CD14-positive monocyte (primary cell): Measurements from ENCODE around the gene KCNQ1. TPM values are rescaled to one million over a fixed set of nuclear protein-coding genes. Genes with fewer than 3 reads are reported as not detected.
A peak's percentile ranks its signal among the peaks of the same experiment; 100 is the strongest.

ENCODE experiments used
- DNase-seq, 3 donors: peaks; one replicate each; pipeline ENCODE4 v3.0.0-alpha.2; 2011 to 2022
- H2AFZ ChIP-seq: 2 replicates; pipeline ENCODE4 v1.6.0; 2012; ENCODE audit warnings: mild to moderate bottlenecking, low read depth, low read length, inconsistent platforms; ENCODE audit not compliant: insufficient read depth, poor library complexity, severe bottlenecking
- H3K27ac ChIP-seq, 2 donors: 1 replicate in 1 of 2; 2 replicates in 1 of 2; pipeline ENCODE4 v1.5.1; 2012 to 2013; ENCODE audit warnings: low read length in 2 of 2, control low read depth in 1 of 2, inconsistent platforms in 1 of 2, low read depth in 1 of 2, mild to moderate bottlenecking in 1 of 2
- H3K27me3 ChIP-seq, 2 donors: one replicate each; pipeline versions ENCODE4 v1.6.0 to v1.6.1; 2011 to 2013; ENCODE audit warnings: low read length in 2 of 2; ENCODE audit not compliant: control insufficient read depth in 2 of 2, insufficient read depth in 2 of 2
- H3K36me3 ChIP-seq, 2 donors: replicated peaks in 1 of 2; 1 replicate in 1 of 2; 2 replicates in 1 of 2; pipeline versions ENCODE4 v1.5.1 to v1.6.1; 2012 to 2013; ENCODE audit warnings: low read length in 2 of 2, control low read depth in 1 of 2, inconsistent platforms in 1 of 2, mild to moderate bottlenecking in 1 of 2; ENCODE audit not compliant: insufficient read depth in 2 of 2, control insufficient read depth in 1 of 2
- H3K4me1 ChIP-seq, 2 donors: 1 replicate in 1 of 2; 2 replicates in 1 of 2; pipeline versions ENCODE4 v1.5.1 to v1.6.1; 2012 to 2013; ENCODE audit warnings: low read length in 2 of 2, control low read depth in 1 of 2, inconsistent platforms in 1 of 2, mild to moderate bottlenecking in 1 of 2, moderate library complexity in 1 of 2; ENCODE audit not compliant: insufficient read depth in 2 of 2, control insufficient read depth in 1 of 2
- H3K4me2 ChIP-seq: replicated peaks from 2 replicates; pipeline ENCODE3; 2012; ENCODE audit warnings: low read length, moderate library complexity, mild to moderate bottlenecking; ENCODE audit not compliant: poor library complexity, severe bottlenecking; ENCODE audit errors: extremely low read depth
- H3K4me3 ChIP-seq, 3 experiments: fragments of 200-600 bp in 1 of 3; sonication (generic) in 1 of 3; replicated peaks in 1 of 3; 1 replicate in 2 of 3; 2 replicates in 1 of 3; pipeline ENCODE4 v1.5.1; 2011 to 2013; ENCODE audit warnings: low read length in 3 of 3, mild to moderate bottlenecking in 3 of 3, control low read depth in 2 of 3, low read depth in 2 of 3, inconsistent platforms in 1 of 3, moderate library complexity in 1 of 3
- H3K79me2 ChIP-seq: 2 replicates; pipeline ENCODE4 v1.6.0; 2012; ENCODE audit warnings: mild to moderate bottlenecking, control low read depth, inconsistent platforms, low read length, moderate library complexity; ENCODE audit not compliant: insufficient read depth
- H3K9ac ChIP-seq: 2 replicates; pipeline ENCODE4 v1.6.0; 2017; ENCODE audit warnings: low read length, mild to moderate bottlenecking; ENCODE audit not compliant: insufficient read depth, poor library complexity, severe bottlenecking
- H3K9me3 ChIP-seq, 2 donors: replicated peaks in 1 of 2; 1 replicate in 1 of 2; 2 replicates in 1 of 2; pipeline versions ENCODE4 v1.5.1 to v1.6.1; 2012 to 2013; ENCODE audit warnings: low read length in 2 of 2, control low read depth in 1 of 2; ENCODE audit not compliant: control insufficient read depth in 1 of 2, insufficient read depth in 1 of 2
- H4K20me1 ChIP-seq: 2 replicates; pipeline ENCODE4 v1.6.0; 2012; ENCODE audit warnings: mild to moderate bottlenecking, low read length, control low read depth, moderate library complexity; ENCODE audit not compliant: insufficient read depth
- H3K27ac Mint-ChIP-seq, 7 donors: one replicate each; pipeline ENCODE4 v1.8.0; 2020; ENCODE audit warnings: mild to moderate bottlenecking in 7 of 7, mixed read lengths in 7 of 7, moderate library complexity in 6 of 7, inconsistent platforms in 2 of 7
- H3K27me3 Mint-ChIP-seq, 3 donors: one replicate each; pipeline ENCODE4 v1.8.0; 2021 to 2022; ENCODE audit warnings: low read depth in 3 of 3, mild to moderate bottlenecking in 3 of 3, mixed read lengths in 3 of 3, moderate library complexity in 3 of 3, inconsistent platforms in 1 of 3
- H3K36me3 Mint-ChIP-seq, 2 donors: one replicate each; pipeline ENCODE4 v1.8.0; 2020; ENCODE audit warnings: mixed read lengths in 2 of 2, inconsistent platforms in 1 of 2, mild to moderate bottlenecking in 1 of 2
- H3K4me1 Mint-ChIP-seq: one replicate; pipeline ENCODE4 v1.8.0; 2020; ENCODE audit warnings: mild to moderate bottlenecking, mixed read lengths
- H3K4me3 Mint-ChIP-seq, 2 donors: one replicate each; pipeline ENCODE4 v1.8.0; 2020; ENCODE audit warnings: mild to moderate bottlenecking in 2 of 2, mixed read lengths in 2 of 2, moderate library complexity in 1 of 2
- H3K9me3 Mint-ChIP-seq, 7 donors: one replicate each; pipeline ENCODE4 v1.8.0; 2020 to 2022; ENCODE audit warnings: mixed read lengths in 7 of 7, mild to moderate bottlenecking in 6 of 7, moderate library complexity in 6 of 7, inconsistent platforms in 2 of 7
- WGBS: methylation state at CpG from one replicate; pipeline ENCODE4 v1.1.5; 2013; ENCODE audit warnings: missing lambda C conversion rate; ENCODE audit not compliant: insufficient coverage; 5-methylcytosine and 5-hydroxymethylcytosine counted together
- intact Hi-C, 2 donors: fragments of 100-400 bp; cut with micrococcal nuclease; formaldehyde crosslinking; loops; one replicate each; pipeline versions ENCODE4 v1.15.0 to v1.15.1; 2023
- polyA plus RNA-seq, 3 donors: library from polyadenylated mRNA; depleted of rRNA in 1 of 3; unstranded in 2 of 3; stranded (reverse) in 1 of 3; fragments of 300-500 nt in 2 of 3; fragments of >200 nt in 1 of 3; fragmentation: Illumina TruSeq in 2 of 3; gene quantifications; 1 replicate in 2 of 3; 2 replicates in 1 of 3; pipeline ENCODE4 v1.2.3, GENCODE V29; 2012 to 2021
- TF ChIP-seq, protein P1 (sequence below): fragments of 200-600 bp; IDR thresholded peaks from one replicate; pipeline ENCODE4 v1.8.0; 2022; ENCODE audit warnings: antibody characterized with exemption, mild to moderate bottlenecking

KCNQ1 gene
- polyA plus RNA-seq, 3 donors, result 14.9 to 31.8 (median 21.6) TPM

DNA sequence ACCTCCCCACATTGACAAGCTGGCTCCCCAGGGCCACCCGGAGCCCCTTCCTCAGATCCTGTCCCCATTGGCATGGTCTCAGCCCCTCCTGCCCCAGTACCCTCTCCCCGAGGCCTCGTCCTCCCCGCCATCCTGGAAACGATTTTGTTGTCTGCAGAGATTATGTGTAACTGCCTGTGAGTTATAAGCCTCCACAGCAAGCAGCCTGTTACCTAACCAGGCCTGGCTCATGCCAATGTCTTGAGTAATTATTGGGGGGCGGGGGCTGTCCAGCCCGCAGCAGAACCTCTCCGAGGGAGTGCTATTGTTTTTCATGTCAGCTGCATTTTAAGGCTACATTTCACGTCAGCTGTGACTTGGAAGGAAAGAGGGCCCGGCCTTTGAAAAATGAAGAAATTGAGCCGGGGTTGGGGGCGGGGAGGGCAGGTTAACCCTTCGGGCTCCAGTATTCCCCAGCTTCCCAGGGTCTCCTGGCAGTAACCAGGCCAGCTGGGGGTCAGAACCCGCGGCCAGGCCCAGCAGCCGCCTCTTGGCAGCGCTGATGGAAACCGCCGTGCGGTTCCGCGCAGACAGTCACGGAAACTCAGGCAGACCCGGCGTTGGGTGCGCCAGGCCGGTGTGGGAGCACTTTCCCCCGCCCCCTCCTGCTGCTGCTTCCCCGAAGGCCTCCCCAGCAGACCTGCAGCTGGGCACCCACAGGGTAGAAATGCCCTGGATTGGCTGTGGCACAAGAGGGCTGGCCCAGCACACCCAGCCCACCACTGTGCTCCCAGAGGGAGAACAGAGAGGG lies 381.3 kb downstream of the KCNQ1 start:
- peaks cover 0 to 4% (median 0%) of the 10 kb centered on the region in 3 donors for H3K27me3 Mint-ChIP-seq
- peak; percentile 79 to 87 (median 80) for DNase-seq
- 0% methylated on average over 24 of the region's 29 CpGs for WGBS
- H3K9me3 Mint-ChIP-seq, result peaks cover 28 to 34% (median 31%) of the 10 kb centered on the region in 7 donors
- peak overlapping the region; percentile 90 to 95 (median 94) for H3K27ac Mint-ChIP-seq
- Histone ChIP-seq H3K27me3 (no peaks in the 10 kb centered on the region), H3K9ac (peak overlapping the region; percentile 68), H2AFZ (peak overlapping the region; percentile 56), H3K4me3 (peak overlapping the region in 2 of 3 experiments; percentile 19 to 57), H3K79me2 (no peaks in the 10 kb centered on the region), H3K4me2 (peak overlapping the region; percentile 64), H4K20me1 (peaks cover 7% of the 10 kb centered on the region), H3K4me1 (peaks cover 51 to 68% of the 10 kb centered on the region in 2 donors), H3K27ac (peak overlapping the region; percentile 91 to 92), H3K9me3 (peaks cover 23 to 30% of the 10 kb centered on the region in 2 donors), H3K36me3 (peaks cover 0 to 13% of the 10 kb centered on the region in 2 donors)
- H3K4me3 Mint-ChIP-seq, result peak overlapping the region; percentile 58 to 81
- intact Hi-C loops, result no loop called here
- TF ChIP-seq, protein P1, sequence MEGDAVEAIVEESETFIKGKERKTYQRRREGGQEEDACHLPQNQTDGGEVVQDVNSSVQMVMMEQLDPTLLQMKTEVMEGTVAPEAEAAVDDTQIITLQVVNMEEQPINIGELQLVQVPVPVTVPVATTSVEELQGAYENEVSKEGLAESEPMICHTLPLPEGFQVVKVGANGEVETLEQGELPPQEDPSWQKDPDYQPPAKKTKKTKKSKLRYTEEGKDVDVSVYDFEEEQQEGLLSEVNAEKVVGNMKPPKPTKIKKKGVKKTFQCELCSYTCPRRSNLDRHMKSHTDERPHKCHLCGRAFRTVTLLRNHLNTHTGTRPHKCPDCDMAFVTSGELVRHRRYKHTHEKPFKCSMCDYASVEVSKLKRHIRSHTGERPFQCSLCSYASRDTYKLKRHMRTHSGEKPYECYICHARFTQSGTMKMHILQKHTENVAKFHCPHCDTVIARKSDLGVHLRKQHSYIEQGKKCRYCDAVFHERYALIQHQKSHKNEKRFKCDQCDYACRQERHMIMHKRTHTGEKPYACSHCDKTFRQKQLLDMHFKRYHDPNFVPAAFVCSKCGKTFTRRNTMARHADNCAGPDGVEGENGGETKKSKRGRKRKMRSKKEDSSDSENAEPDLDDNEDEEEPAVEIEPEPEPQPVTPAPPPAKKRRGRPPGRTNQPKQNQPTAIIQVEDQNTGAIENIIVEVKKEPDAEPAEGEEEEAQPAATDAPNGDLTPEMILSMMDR, result no peak
- peaks cover 38 to 49% of the 10 kb centered on the region in 2 donors for H3K36me3 Mint-ChIP-seq
- H3K4me1 Mint-ChIP-seq, result peaks cover 68% of the 10 kb centered on the region

DNA sequence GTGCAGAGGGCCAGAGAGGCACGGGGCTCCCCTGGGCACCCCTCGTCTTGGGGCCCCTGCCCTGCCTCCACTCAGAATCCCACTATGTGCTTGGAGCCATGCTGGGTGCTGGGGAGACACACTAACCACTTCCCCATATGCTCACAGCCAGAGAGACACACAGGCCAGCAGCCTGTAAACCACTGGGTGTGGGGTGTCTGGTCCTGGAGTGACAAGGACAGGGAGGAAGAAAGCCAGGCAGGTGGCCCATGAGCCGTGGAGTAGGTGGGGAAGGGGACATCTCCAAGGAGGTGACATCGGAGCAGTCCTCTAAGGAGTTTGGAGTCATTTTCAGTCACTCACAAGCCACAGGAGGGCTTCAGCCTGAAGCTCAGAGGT lies 381.9 kb downstream of the KCNQ1 start:
- H3K36me3 ChIP-seq, result peaks cover 0 to 13% of the 10 kb centered on the region in 2 donors
- H3K9ac ChIP-seq, result peak overlapping the region; percentile 68
- H3K4me2 ChIP-seq, result peak overlapping the region; percentile 64
- Mint-ChIP-seq H3K27ac (peak overlapping the region; percentile 90 to 95 (median 94)), H3K9me3 (peaks cover 27 to 33% (median 29%) of the 10 kb centered on the region in 7 donors), H3K27me3 (peaks cover 0 to 2% (median 0%) of the 10 kb centered on the region in 3 donors), H3K4me3 (peak overlapping the region; percentile 51 to 81), H3K36me3 (peaks cover 35 to 45% of the 10 kb centered on the region in 2 donors), H3K4me1 (peaks cover 68% of the 10 kb centered on the region)
- peak overlapping the region; percentile 56 for H2AFZ ChIP-seq
- H3K9me3 ChIP-seq, result peaks cover 17 to 25% of the 10 kb centered on the region in 2 donors
- 0% methylated on average over 1 of the region's 4 CpGs for WGBS
- H3K4me3 ChIP-seq, result peak overlapping the region in 1 of 3 experiments; percentile 57
- no peaks in the 10 kb centered on the region for H3K27me3 ChIP-seq
- peak overlapping the region; percentile 91 to 92 for H3K27ac ChIP-seq
- TF ChIP-seq, protein P1, result no peak
- intact Hi-C loops, result no loop called here
- peak; percentile 66 to 76 (median 68) for DNase-seq
- H3K4me1 ChIP-seq, result peaks cover 51 to 68% of the 10 kb centered on the region in 2 donors
- peaks cover 13% of the 10 kb centered on the region for H4K20me1 ChIP-seq
- H3K79me2 ChIP-seq, result no peaks in the 10 kb centered on the region
